Gastroesophageal sphincter (tissue), 3 donors: ENCODE results near the gene RSU1.

Experiments
- CTCF ChIP-seq, 4 experiments: fragments of 200-600 bp in 2 of 4; fragments of 450-650 bp in 2 of 4; sonication (generic) in 1 of 4; IDR thresholded peaks; one replicate each; pipeline ENCODE4 v1.5.1; 2017 to 2019; ENCODE audit warnings: antibody characterized with exemption in 4 of 4, mild to moderate bottlenecking in 2 of 4, moderate library complexity in 2 of 4
- POLR2A ChIP-seq, 2 donors: fragments of 450-650 bp; IDR thresholded peaks; one replicate each; pipeline ENCODE4 v1.6.1; 2017; ENCODE audit warnings: antibody characterized with exemption in 2 of 2, mild to moderate bottlenecking in 2 of 2, moderate library complexity in 1 of 2
- POLR2AphosphoS5 ChIP-seq: sonication (generic); formaldehyde crosslinking; IDR thresholded peaks from one replicate; pipeline ENCODE4 v1.6.1; 2017; ENCODE audit warnings: antibody characterized with exemption

DNA sequence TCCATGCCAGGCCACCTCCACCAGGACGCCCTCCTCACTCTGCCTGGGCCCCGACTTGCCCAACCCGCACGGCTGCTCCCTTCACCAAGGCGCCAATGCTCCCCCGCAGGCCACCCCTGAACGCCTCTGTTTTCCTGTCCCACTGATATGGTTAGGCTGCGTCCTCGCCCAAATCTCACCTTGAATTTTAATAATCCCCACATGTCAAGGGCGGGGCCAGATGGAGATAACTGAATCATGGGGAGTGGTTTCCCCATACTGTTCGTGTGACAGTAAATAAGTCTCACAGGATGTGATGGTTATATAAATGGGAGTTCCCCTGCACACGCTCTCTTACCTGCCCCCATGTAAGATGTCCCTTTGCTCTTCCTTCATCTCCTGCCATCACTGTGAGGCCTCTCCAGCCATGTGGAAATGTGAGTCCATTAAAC lies 29.8 kb downstream of the RSU1 start:
- TF ChIP-seq CTCF (IDR thresholded peaks at IDR 0.05) (no peak), POLR2AphosphoS5 (no peak), POLR2A (IDR thresholded peaks at IDR 0.05) (no peak)
